Loucy (cell line): ENCODE data around the gene DCDC2.

Source experiments
- CTCF ChIP-seq: fragments of 200-600 bp; sonication (generic); conservative IDR thresholded peaks from 2 replicates; pipeline ENCODE4 v1.5.1; 2014; ENCODE audit warnings: mild to moderate bottlenecking, antibody characterized with exemption, low read length
- EZH2phosphoT487 ChIP-seq: fragments of 200-600 bp; IDR thresholded peaks from 2 replicates; pipeline ENCODE4 v1.6.1; 2018; ENCODE audit warnings: antibody characterized with exemption, mild to moderate bottlenecking, moderate library complexity, borderline replicate concordance

DNA sequence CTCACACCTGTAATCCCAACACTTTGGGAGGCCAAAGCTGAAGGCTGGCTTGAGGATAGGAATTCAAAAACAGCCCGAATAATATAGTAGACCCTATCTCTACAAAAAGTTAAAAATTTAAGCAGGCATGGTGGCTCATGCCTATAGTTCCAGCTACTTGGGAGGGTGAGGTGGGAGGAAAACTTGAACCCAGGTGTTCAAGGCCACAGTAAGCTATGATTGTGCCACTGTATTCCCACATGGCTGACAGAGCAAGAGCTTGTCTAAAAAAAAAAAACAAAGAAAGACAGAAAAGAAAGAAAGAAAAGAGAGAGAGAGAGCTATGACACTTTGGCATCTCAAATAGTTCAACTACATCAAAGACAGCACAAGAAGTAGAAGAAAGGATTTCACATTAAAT lies 33.2 kb downstream of the DCDC2 start:
- TF ChIP-seq CTCF (no peak), EZH2phosphoT487 (no peak)
